GM23338 (cell line): ENCODE measurements around the gene RYR3. TPM values are rescaled to one million over a fixed set of nuclear protein-coding genes. Genes with fewer than 3 reads are reported as not detected.

ENCODE experiments used
- ATAC-seq: fragments of 200-7000 bp; cut with Tn5 transposase; 3 replicates; pipeline ENCODE4 v1.9.1; 2020
- DNase-seq: peaks from one replicate; pipeline ENCODE4 v3.0.0-alpha.2; 2015; ENCODE audit warnings: low spot score
- H2AFZ ChIP-seq: fragments of 200-600 bp; sonication (generic); 2 replicates; pipeline ENCODE4 v1.8.0; 2016; ENCODE audit warnings: antibody characterized with exemption, mild to moderate bottlenecking, moderate library complexity
- H3F3A ChIP-seq: fragments of 200-600 bp; sonication (generic); replicated peaks from 2 replicates; pipeline ENCODE4 v1.8.0; 2017; ENCODE audit warnings: antibody characterized with exemption, mixed run types, low read depth
- H3K27ac ChIP-seq: fragments of 200-600 bp; sonication (generic); 2 replicates; pipeline ENCODE4 v1.6.1; 2016; ENCODE audit warnings: low read depth
- H3K27me3 ChIP-seq: fragments of 200-600 bp; sonication (generic); 2 replicates; pipeline ENCODE4 v1.8.0; 2016; ENCODE audit warnings: mild to moderate bottlenecking, mixed run types, moderate library complexity; ENCODE audit not compliant: insufficient read depth
- H3K36me3 ChIP-seq: fragments of 200-600 bp; sonication (generic); 2 replicates; pipeline ENCODE4 v1.8.0; 2016; ENCODE audit warnings: mild to moderate bottlenecking; ENCODE audit not compliant: insufficient read depth
- H3K4me1 ChIP-seq: fragments of 200-600 bp; sonication (generic); 2 replicates; pipeline ENCODE4 v1.8.0; 2016; ENCODE audit warnings: mild to moderate bottlenecking, moderate library complexity; ENCODE audit not compliant: insufficient read depth
- H3K4me2 ChIP-seq: fragments of 200-600 bp; sonication (generic); 2 replicates; pipeline ENCODE4 v1.7.1; 2017; ENCODE audit warnings: mixed run types
- H3K4me3 ChIP-seq: fragments of 200-600 bp; sonication (generic); 2 replicates; pipeline ENCODE4 v1.6.1; 2016; ENCODE audit warnings: mixed run types
- H3K79me2 ChIP-seq: fragments of 200-600 bp; sonication (generic); replicated peaks from 2 replicates; pipeline ENCODE4 v1.8.0; 2017; ENCODE audit warnings: mild to moderate bottlenecking; ENCODE audit not compliant: insufficient read depth
- H3K9me2 ChIP-seq: fragments of 200-600 bp; sonication (generic); 2 replicates; pipeline ENCODE4 v1.8.0; 2017; ENCODE audit not compliant: insufficient read depth
- H4K20me1 ChIP-seq: fragments of 200-600 bp; sonication (generic); replicated peaks from 2 replicates; pipeline ENCODE4 v1.8.0; 2017; ENCODE audit warnings: mild to moderate bottlenecking; ENCODE audit not compliant: insufficient read depth
- H3K27ac Mint-ChIP-seq: 2 replicates; pipeline ENCODE4 v1.8.0; 2020; ENCODE audit warnings: inconsistent platforms, mild to moderate bottlenecking, moderate library complexity, mixed read lengths
- H3K27me3 Mint-ChIP-seq: 3 replicates; pipeline ENCODE4 v1.8.0; 2022; ENCODE audit warnings: low read depth, mild to moderate bottlenecking, moderate library complexity, mixed read lengths, inconsistent platforms; ENCODE audit not compliant: insufficient read depth, poor library complexity
- H3K36me3 Mint-ChIP-seq: 3 replicates; pipeline ENCODE4 v1.8.0; 2021; ENCODE audit warnings: low read depth, mild to moderate bottlenecking, inconsistent platforms, moderate library complexity, mixed read lengths
- H3K4me1 Mint-ChIP-seq: 3 replicates; pipeline ENCODE4 v1.8.0; 2020; ENCODE audit warnings: mild to moderate bottlenecking, inconsistent platforms, mixed read lengths
- H3K4me3 Mint-ChIP-seq: 3 replicates; pipeline ENCODE4 v1.8.0; 2021; ENCODE audit warnings: moderate library complexity, mild to moderate bottlenecking, inconsistent platforms, mixed read lengths
- H3K9me3 Mint-ChIP-seq: 3 replicates; pipeline ENCODE4 v1.8.0; 2020; ENCODE audit warnings: moderate library complexity, mild to moderate bottlenecking, inconsistent platforms, mixed read lengths
- CREB1 ChIP-seq: fragments of 250-450 bp; sonication (Bioruptor Pico); IDR thresholded peaks from 2 replicates; pipeline ENCODE4 v1.5.0; 2020; ENCODE audit warnings: low read depth, mild to moderate bottlenecking, moderate library complexity
- CTCF ChIP-seq, 2 experiments: fragments of 200-600 bp in 1 of 2; sonication (generic) in 1 of 2; conservative IDR thresholded peaks; 2 replicates each; pipeline versions ENCODE4 v1.5.1 to v1.6.1; 2016 to 2017; ENCODE audit warnings: antibody characterized with exemption in 2 of 2, low read depth in 2 of 2, mild to moderate bottlenecking in 2 of 2, moderate library complexity in 1 of 2
- ETS1 ChIP-seq: IDR thresholded peaks from 2 replicates; pipeline ENCODE4 v1.6.1; 2016; ENCODE audit warnings: antibody characterized with exemption
- EZH2 ChIP-seq: fragments of 200-600 bp; sonication (generic); IDR thresholded peaks from one replicate; pipeline ENCODE4 v1.8.0; 2017; ENCODE audit warnings: antibody characterized with exemption, mild to moderate bottlenecking, low read depth; ENCODE audit not compliant: unreplicated experiment
- EZH2phosphoT487 ChIP-seq: fragments of 200-600 bp; sonication (generic); IDR thresholded peaks from one replicate; pipeline ENCODE4 v1.8.1; 2018; ENCODE audit warnings: antibody characterized with exemption; ENCODE audit not compliant: unreplicated experiment
- JUNB ChIP-seq: IDR thresholded peaks from one replicate; pipeline ENCODE4 v1.6.1; 2016; ENCODE audit warnings: antibody characterized with exemption; ENCODE audit not compliant: unreplicated experiment
- NANOG ChIP-seq: IDR thresholded peaks from 2 replicates; pipeline ENCODE4 v1.6.1; 2016; ENCODE audit warnings: antibody characterized with exemption, borderline replicate concordance
- POLR2AphosphoS5 ChIP-seq: IDR thresholded peaks from 2 replicates; pipeline ENCODE4 v1.6.1; 2016; ENCODE audit warnings: antibody characterized with exemption, low read depth
- REST ChIP-seq: IDR thresholded peaks from one replicate; pipeline ENCODE4 v1.6.1; 2018; ENCODE audit warnings: antibody characterized with exemption; ENCODE audit not compliant: unreplicated experiment
- STAT1 ChIP-seq: IDR thresholded peaks from one replicate; pipeline ENCODE4 v1.6.1; 2016; ENCODE audit warnings: antibody characterized with exemption; ENCODE audit not compliant: unreplicated experiment
- ZNF114 ChIP-seq: fragments of 250-450 bp; sonication (Bioruptor Pico); IDR thresholded peaks from 2 replicates; pipeline ENCODE4 v1.5.0; 2020; ENCODE audit warnings: mild to moderate bottlenecking, moderate library complexity
- ZNF331 ChIP-seq: fragments of 250-450 bp; sonication (Bioruptor Pico); IDR thresholded peaks from 2 replicates; pipeline ENCODE4 v1.5.0; 2020; ENCODE audit warnings: low read depth, mild to moderate bottlenecking, moderate library complexity
- polyA plus RNA-seq: library from polyadenylated mRNA; unstranded; fragments of >200 nt; fragmentation: Nextera tagmentation; extraction: Ambion mirVana; gene quantifications from 2 replicates; pipeline ENCODE4 v1.2.1, GENCODE V29; 2016
- total RNA-seq: library from RNA; depleted of rRNA; stranded (reverse); fragments of >200 nt; shearing (Covaris generic); gene quantifications from 2 replicates; pipeline ENCODE4 v1.2.3, GENCODE V29; 2014
- TF ChIP-seq, protein P1 (sequence below): fragments of 250-450 bp; sonication (Bioruptor Pico); IDR thresholded peaks from 2 replicates; pipeline ENCODE4 v1.5.0; 2020; ENCODE audit warnings: mild to moderate bottlenecking, moderate library complexity

Gene RYR3
- total and polyA plus RNA-seq, 2 experiments from 2014 or later: 1.1 to 1.2 TPM

GRCh38 chr15:33778852-33779251, 468.1 kb downstream of the RYR3 start:
- Mint-ChIP-seq H3K36me3 (no peaks in the 10 kb centered on the region), H3K4me3 (no peak overlapping the region), H3K27me3 (peaks cover 4% of the 10 kb centered on the region), H3K27ac (no peak overlapping the region), H3K9me3 (no peaks in the 10 kb centered on the region), H3K4me1 (peaks cover 3% of the 10 kb centered on the region; the same call in 2 of the 3 replicates)
- Histone ChIP-seq H3K36me3 (no peaks in the 10 kb centered on the region), H3K4me2 (no peak overlapping the region), H3K4me1 (peaks cover 11% of the 10 kb centered on the region), H3K27ac (no peak overlapping the region), H3K27me3 (no peaks in the 10 kb centered on the region), H3K79me2 (no peaks in the 10 kb centered on the region), H3K4me3 (no peak overlapping the region), H2AFZ (no peak overlapping the region), H3K9me2 (no peaks in the 10 kb centered on the region), H3F3A (no peaks in the 10 kb centered on the region), H4K20me1 (no peaks in the 10 kb centered on the region)
- DNase-seq (no peak), ATAC-seq (no peak)
- no peak for TF ChIP-seq ZNF331
- TF ChIP-seq POLR2AphosphoS5: no peak
- no peak for TF ChIP-seq ZNF114 (CRISPR knock-in tag)
- no peak for TF ChIP-seq CREB1 (CRISPR knock-in tag)
- TF ChIP-seq, protein P1, sequence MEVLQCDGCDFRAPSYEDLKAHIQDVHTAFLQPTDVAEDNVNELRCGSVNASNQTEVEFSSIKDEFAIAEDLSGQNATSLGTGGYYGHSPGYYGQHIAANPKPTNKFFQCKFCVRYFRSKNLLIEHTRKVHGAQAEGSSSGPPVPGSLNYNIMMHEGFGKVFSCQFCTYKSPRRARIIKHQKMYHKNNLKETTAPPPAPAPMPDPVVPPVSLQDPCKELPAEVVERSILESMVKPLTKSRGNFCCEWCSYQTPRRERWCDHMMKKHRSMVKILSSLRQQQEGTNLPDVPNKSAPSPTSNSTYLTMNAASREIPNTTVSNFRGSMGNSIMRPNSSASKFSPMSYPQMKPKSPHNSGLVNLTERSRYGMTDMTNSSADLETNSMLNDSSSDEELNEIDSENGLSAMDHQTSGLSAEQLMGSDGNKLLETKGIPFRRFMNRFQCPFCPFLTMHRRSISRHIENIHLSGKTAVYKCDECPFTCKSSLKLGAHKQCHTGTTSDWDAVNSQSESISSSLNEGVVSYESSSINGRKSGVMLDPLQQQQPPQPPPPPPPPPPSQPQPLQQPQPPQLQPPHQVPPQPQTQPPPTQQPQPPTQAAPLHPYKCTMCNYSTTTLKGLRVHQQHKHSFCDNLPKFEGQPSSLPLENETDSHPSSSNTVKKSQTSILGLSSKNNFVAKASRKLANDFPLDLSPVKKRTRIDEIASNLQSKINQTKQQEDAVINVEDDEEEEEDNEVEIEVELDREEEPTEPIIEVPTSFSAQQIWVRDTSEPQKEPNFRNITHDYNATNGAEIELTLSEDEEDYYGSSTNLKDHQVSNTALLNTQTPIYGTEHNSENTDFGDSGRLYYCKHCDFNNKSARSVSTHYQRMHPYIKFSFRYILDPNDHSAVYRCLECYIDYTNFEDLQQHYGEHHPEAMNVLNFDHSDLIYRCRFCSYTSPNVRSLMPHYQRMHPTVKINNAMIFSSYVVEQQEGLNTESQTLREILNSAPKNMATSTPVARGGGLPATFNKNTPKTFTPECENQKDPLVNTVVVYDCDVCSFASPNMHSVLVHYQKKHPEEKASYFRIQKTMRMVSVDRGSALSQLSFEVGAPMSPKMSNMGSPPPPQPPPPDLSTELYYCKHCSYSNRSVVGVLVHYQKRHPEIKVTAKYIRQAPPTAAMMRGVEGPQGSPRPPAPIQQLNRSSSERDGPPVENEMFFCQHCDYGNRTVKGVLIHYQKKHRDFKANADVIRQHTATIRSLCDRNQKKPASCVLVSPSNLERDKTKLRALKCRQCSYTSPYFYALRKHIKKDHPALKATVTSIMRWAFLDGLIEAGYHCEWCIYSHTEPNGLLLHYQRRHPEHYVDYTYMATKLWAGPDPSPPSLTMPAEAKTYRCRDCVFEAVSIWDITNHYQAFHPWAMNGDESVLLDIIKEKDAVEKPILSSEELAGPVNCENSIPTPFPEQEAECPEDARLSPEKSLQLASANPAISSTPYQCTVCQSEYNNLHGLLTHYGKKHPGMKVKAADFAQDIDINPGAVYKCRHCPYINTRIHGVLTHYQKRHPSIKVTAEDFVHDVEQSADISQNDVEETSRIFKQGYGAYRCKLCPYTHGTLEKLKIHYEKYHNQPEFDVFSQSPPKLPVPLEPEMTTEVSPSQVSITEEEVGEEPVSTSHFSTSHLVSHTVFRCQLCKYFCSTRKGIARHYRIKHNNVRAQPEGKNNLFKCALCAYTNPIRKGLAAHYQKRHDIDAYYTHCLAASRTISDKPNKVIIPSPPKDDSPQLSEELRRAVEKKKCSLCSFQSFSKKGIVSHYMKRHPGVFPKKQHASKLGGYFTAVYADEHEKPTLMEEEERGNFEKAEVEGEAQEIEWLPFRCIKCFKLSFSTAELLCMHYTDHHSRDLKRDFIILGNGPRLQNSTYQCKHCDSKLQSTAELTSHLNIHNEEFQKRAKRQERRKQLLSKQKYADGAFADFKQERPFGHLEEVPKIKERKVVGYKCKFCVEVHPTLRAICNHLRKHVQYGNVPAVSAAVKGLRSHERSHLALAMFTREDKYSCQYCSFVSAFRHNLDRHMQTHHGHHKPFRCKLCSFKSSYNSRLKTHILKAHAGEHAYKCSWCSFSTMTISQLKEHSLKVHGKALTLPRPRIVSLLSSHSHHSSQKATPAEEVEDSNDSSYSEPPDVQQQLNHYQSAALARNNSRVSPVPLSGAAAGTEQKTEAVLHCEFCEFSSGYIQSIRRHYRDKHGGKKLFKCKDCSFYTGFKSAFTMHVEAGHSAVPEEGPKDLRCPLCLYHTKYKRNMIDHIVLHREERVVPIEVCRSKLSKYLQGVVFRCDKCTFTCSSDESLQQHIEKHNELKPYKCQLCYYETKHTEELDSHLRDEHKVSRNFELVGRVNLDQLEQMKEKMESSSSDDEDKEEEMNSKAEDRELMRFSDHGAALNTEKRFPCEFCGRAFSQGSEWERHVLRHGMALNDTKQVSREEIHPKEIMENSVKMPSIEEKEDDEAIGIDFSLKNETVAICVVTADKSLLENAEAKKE: no peak
- TF ChIP-seq STAT1: no peak
- TF ChIP-seq REST: no peak
- no peak for TF ChIP-seq JUNB
- no peak for TF ChIP-seq EZH2
- no peak for TF ChIP-seq NANOG
- TF ChIP-seq EZH2phosphoT487: no peak
- TF ChIP-seq ETS1: no peak
- TF ChIP-seq CTCF (conservative IDR thresholded peaks at IDR 0.05; ENCODE audit: low read depth in 2 of 2): no peak
